ENCODE data around the gene FOXP1. TPM values are rescaled to one million over a fixed set of nuclear protein-coding genes. Genes with fewer than 3 reads are reported as not detected.

FOXP1 gene
- total and polyA plus RNA-seq, 9 of the 15 experiments (the other 6 are each of a cell fraction or from before 2014, with no cell fraction given): 7.7 to 34.5 (median 13.7) TPM

DNA sequence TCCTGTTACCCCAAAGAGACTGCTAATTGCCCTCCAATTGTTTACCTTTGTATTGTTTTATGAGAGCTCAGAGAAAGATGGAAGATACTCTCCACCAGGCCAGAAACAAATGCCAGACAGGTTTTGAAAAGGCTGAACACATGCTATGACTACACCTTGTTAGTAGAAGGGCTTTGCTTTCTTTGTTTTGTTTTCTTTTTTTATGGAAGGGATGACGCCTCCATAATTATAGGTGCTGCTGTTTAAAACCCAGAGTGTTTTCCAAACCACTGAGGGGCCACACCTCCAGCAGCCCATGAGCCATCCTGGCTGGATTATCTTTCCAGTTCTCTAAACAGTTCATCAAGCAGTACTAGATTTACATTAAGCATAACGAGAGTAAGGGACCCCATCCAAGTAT, 5.6 kb upstream of the FOXP1 start:
- Histone ChIP-seq H4K20me1 (replicated peaks; ENCODE audit: control insufficient read depth, insufficient read depth, low read length) (no peaks in the 10 kb centered on the region), H3K4me1 (replicated peaks in 1 of 2; ENCODE audit: control insufficient read depth in 2 of 2, insufficient read depth in 2 of 2, low read length in 2 of 2) (peaks cover 0 to 4% of the 10 kb centered on the region in 2 experiments; a peak in 2 of 5 replicates), H3K27ac (ENCODE audit: extremely low read depth, low read depth, low read length) (no peak overlapping the region), H3K9ac (ENCODE audit: insufficient read depth in 1 of 2, low read depth in 2 of 2, low read length in 2 of 2) (no peak overlapping the region), H3K79me2 (ENCODE audit: control insufficient read depth, insufficient read depth, low read length) (peaks cover 10% of the 10 kb centered on the region; the same call in 1 of the 3 replicates), H3K4me3 (no peak overlapping the region), H2AFZ (ENCODE audit: low read depth, low read length) (no peak overlapping the region), H3K9me3 (replicated peaks; ENCODE audit: control insufficient read depth, insufficient read depth, low read depth, low read length) (no peaks in the 10 kb centered on the region), H3K4me2 (ENCODE audit: insufficient read depth, low read length) (no peak overlapping the region), H3K27me3 (ENCODE audit: control insufficient read depth in 2 of 2, insufficient read depth in 2 of 2, low read length in 2 of 2) (no peaks in the 10 kb centered on the region), H3K36me3 (ENCODE audit: control insufficient read depth, insufficient read depth, low read length) (no peaks in the 10 kb centered on the region), H3K9me1 (ENCODE audit: control insufficient read depth, insufficient read depth, low read length) (no peaks in the 10 kb centered on the region)
- 43% methylated on average over 2 of the region's 2 CpGs for WGBS (ENCODE audit: insufficient coverage, low coverage, missing lambda C conversion rate)
- DNase-seq (ENCODE audit: extremely low read depth in 1 of 4, low spot score in 3 of 4) (no peak), ATAC-seq (no peak), FAIRE-seq (no peak)
- ChIA-PET POLR2A (interaction anchor here (0.6 kb wide), 1 partner anchor 525 kb away, joined by 3 read pairs; no protein-coding TSS in a partner anchor), CTCF (ENCODE audit: low intra/inter-chr PET ratio) (no interaction called here)
- BruUV-seq (replicated peaks): no TSS peak
- intact Hi-C loops (cut with micrococcal nuclease) (loop anchor here (5.0 to 10.0 kb wide), 3 partner anchors 524 to 1037 kb away; no protein-coding TSS in a partner anchor), in situ Hi-C loops (cut with MboI) (loop anchor here (25.0 kb wide), 1 partner anchor 577 kb away; no protein-coding TSS in a partner anchor)
- TF ChIP-seq, protein P1, sequence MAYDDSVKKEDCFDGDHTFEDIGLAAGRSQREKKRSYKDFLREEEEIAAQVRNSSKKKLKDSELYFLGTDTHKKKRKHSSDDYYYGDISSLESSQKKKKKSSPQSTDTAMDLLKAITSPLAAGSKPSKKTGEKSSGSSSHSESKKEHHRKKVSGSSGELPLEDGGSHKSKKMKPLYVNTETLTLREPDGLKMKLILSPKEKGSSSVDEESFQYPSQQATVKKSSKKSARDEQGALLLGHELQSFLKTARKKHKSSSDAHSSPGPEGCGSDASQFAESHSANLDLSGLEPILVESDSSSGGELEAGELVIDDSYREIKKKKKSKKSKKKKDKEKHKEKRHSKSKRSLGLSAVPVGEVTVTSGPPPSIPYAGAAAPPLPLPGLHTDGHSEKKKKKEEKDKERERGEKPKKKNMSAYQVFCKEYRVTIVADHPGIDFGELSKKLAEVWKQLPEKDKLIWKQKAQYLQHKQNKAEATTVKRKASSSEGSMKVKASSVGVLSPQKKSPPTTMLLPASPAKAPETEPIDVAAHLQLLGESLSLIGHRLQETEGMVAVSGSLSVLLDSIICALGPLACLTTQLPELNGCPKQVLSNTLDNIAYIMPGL (CRISPR knock-in tag; IDR thresholded peaks at IDR 0.05): no peak
- TF ChIP-seq, protein P2, sequence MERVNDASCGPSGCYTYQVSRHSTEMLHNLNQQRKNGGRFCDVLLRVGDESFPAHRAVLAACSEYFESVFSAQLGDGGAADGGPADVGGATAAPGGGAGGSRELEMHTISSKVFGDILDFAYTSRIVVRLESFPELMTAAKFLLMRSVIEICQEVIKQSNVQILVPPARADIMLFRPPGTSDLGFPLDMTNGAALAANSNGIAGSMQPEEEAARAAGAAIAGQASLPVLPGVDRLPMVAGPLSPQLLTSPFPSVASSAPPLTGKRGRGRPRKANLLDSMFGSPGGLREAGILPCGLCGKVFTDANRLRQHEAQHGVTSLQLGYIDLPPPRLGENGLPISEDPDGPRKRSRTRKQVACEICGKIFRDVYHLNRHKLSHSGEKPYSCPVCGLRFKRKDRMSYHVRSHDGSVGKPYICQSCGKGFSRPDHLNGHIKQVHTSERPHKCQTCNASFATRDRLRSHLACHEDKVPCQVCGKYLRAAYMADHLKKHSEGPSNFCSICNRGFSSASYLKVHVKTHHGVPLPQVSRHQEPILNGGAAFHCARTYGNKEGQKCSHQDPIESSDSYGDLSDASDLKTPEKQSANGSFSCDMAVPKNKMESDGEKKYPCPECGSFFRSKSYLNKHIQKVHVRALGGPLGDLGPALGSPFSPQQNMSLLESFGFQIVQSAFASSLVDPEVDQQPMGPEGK (CRISPR knock-in tag; IDR thresholded peaks at IDR 0.05; ENCODE audit: borderline replicate concordance): no peak
- TF ChIP-seq CCAR2 (IDR thresholded peaks at IDR 0.05; ENCODE audit: low read depth, low read length) (no peak), ZNF436 (CRISPR knock-in tag; IDR thresholded peaks at IDR 0.05) (no peak)
- TF ChIP-seq, protein P3, sequence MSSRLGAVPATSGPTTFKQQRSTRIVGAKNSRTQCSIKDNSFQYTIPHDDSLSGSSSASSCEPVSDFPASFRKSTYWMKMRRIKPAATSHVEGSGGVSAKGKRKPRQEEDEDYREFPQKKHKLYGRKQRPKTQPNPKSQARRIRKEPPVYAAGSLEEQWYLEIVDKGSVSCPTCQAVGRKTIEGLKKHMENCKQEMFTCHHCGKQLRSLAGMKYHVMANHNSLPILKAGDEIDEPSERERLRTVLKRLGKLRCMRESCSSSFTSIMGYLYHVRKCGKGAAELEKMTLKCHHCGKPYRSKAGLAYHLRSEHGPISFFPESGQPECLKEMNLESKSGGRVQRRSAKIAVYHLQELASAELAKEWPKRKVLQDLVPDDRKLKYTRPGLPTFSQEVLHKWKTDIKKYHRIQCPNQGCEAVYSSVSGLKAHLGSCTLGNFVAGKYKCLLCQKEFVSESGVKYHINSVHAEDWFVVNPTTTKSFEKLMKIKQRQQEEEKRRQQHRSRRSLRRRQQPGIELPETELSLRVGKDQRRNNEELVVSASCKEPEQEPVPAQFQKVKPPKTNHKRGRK (tag; IDR thresholded peaks at IDR 0.05): no peak
